H1 (cell line): ENCODE results near the gene ZNF565.

ENCODE experiments used
- CEBPB ChIP-seq: IDR thresholded peaks from 2 replicates; pipeline ENCODE4 v1.6.1; 2012; ENCODE audit warnings: low read depth, low read length
- EP300 ChIP-seq, 2 experiments: IDR thresholded peaks; 1 replicate in 1 of 2; 2 replicates in 1 of 2; pipeline ENCODE4 v1.6.1; 2011 to 2012; ENCODE audit warnings: low read depth in 2 of 2, low read length in 2 of 2, mild to moderate bottlenecking in 2 of 2, borderline replicate concordance in 1 of 2, inconsistent platforms in 1 of 2, moderate library complexity in 1 of 2
- EZH2 ChIP-seq: fragments of 200-600 bp; sonication (generic); IDR thresholded peaks from 2 replicates; pipeline ENCODE4 v1.7.1; 2012; ENCODE audit warnings: low read depth, mild to moderate bottlenecking, moderate library complexity, low read length, inconsistent platforms; ENCODE audit not compliant: severe bottlenecking
- JUND ChIP-seq: IDR thresholded peaks from 2 replicates; pipeline ENCODE4 v1.6.1; 2011; ENCODE audit warnings: mild to moderate bottlenecking, improper control_type of control experiment, low read length
- POLR2AphosphoS5 ChIP-seq: IDR thresholded peaks from 2 replicates; pipeline ENCODE4 v1.6.1; 2011; ENCODE audit warnings: low read depth, low read length
- POU5F1 ChIP-seq: IDR thresholded peaks from 2 replicates; pipeline ENCODE4 v1.6.1; 2011; ENCODE audit warnings: low read depth, mild to moderate bottlenecking, low read length, moderate library complexity
- TF ChIP-seq, protein P1 (sequence below), 3 experiments: IDR thresholded peaks; 1 replicate in 2 of 3; 2 replicates in 1 of 3; pipeline versions ENCODE4 v1.5.1 to v1.6.1; 2011; ENCODE audit warnings: low read length in 3 of 3, mild to moderate bottlenecking in 3 of 3, inconsistent platforms in 2 of 3, low read depth in 1 of 3, moderate library complexity in 1 of 3; ENCODE audit not compliant: insufficient read depth in 1 of 3; ENCODE audit errors: control extremely low read depth in 1 of 3
- TF ChIP-seq, protein P2 (sequence below): IDR thresholded peaks from 2 replicates; pipeline ENCODE4 v1.6.1; 2012; ENCODE audit warnings: inconsistent platforms

DNA sequence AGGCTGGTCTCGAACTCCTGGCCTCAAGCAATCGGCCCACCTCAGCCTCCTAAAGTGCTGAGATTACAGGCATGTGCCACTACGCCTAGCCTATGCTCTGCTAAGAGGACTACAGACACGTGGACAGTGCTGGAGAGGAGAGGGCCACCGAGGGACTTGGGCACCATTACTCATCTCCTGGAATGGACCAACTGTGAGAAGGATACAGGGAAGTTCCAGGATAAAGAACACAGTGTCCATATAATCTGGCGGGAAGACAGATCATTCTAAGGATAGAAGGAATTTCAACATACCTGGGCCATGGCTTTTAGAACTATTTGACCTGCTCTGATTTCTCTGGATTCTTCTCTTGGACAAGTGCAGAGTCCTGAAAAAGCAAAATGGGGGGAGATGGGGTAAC is 12.8 kb downstream of the ZNF565 start:
- TF ChIP-seq JUND (no peak), POU5F1 (no peak), POLR2AphosphoS5 (no peak), CEBPB (no peak), EZH2 (no peak), EP300 (IDR thresholded peaks at IDR 0.05; ENCODE audit: borderline replicate concordance in 1 of 2, low read depth in 2 of 2, low read length in 2 of 2) (no peak)
- TF ChIP-seq, protein P1, sequence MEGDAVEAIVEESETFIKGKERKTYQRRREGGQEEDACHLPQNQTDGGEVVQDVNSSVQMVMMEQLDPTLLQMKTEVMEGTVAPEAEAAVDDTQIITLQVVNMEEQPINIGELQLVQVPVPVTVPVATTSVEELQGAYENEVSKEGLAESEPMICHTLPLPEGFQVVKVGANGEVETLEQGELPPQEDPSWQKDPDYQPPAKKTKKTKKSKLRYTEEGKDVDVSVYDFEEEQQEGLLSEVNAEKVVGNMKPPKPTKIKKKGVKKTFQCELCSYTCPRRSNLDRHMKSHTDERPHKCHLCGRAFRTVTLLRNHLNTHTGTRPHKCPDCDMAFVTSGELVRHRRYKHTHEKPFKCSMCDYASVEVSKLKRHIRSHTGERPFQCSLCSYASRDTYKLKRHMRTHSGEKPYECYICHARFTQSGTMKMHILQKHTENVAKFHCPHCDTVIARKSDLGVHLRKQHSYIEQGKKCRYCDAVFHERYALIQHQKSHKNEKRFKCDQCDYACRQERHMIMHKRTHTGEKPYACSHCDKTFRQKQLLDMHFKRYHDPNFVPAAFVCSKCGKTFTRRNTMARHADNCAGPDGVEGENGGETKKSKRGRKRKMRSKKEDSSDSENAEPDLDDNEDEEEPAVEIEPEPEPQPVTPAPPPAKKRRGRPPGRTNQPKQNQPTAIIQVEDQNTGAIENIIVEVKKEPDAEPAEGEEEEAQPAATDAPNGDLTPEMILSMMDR (IDR thresholded peaks at IDR 0.05; ENCODE audit: control extremely low read depth in 1 of 3, insufficient read depth in 1 of 3, low read depth in 1 of 3, low read length in 3 of 3) = no peak
- TF ChIP-seq, protein P2, sequence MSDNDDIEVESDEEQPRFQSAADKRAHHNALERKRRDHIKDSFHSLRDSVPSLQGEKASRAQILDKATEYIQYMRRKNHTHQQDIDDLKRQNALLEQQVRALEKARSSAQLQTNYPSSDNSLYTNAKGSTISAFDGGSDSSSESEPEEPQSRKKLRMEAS = no peak
